ENCODE measurements around the gene ATP5MK. TPM values are rescaled to one million over a fixed set of nuclear protein-coding genes. Genes with fewer than 3 reads are reported as not detected.

Gene ATP5MK
- 71.9 and 103 TPM in 2 replicates for total RNA-seq

GRCh38 chr10:103396067-103396788, at the start of gene ATP5MK, which contains the start of gene PDCD11:
TSS of gene ATP5MK (minus strand) at chr10:103396475. CDS start at chr10:103392457, 4,018 bp downstream.
TSS of gene PDCD11 (plus strand) at chr10:103396626. CDS start at chr10:103398427, 1,801 bp downstream.

GRCh38 chr10:103367782-103368518, 28.3 kb downstream of the ATP5MK start, which contains the start of gene TAF5:
TSS of gene TAF5 (plus strand) at chr10:103367976. CDS start at chr10:103367990, 14 bp downstream.

GRCh38 chr10:103350517-103351260, 45.6 kb downstream of the ATP5MK start, which contains the start of gene PCGF6:
TSS of gene PCGF6 (minus strand) at chr10:103351140. CDS start at chr10:103351066, 74 bp downstream.

Other genes with a start within 250 kb of the ATP5MK start
- gene NT5C2, start 203.2 kb downstream of the ATP5MK start, total RNA-seq = 69.8 and 71.2 TPM in 2 replicates
- 0.07 TPM in 1 of 2 replicates, not detected in the other for gene RPEL1, start 150.6 kb downstream of the ATP5MK start, total RNA-seq
- gene INA, start 119.3 kb downstream of the ATP5MK start, total RNA-seq = 0.33 and 1.3 TPM in 2 replicates
- 8.3 and 8.5 TPM in 2 replicates for gene PCGF6, start 45.3 kb downstream of the ATP5MK start, total RNA-seq
- gene TAF5, start 28.5 kb downstream of the ATP5MK start, total RNA-seq = 3.2 and 4.5 TPM in 2 replicates
- gene PDCD11, start 151 bp upstream of the ATP5MK start, total RNA-seq = 28.0 and 47.1 TPM in 2 replicates
- gene CALHM2, start 55.9 kb upstream of the ATP5MK start, total RNA-seq = 22.6 and 39.7 TPM in 2 replicates
- gene CALHM1, start 62.4 kb upstream of the ATP5MK start, total RNA-seq = not detected in 2 replicates
- gene CALHM3, start 82.8 kb upstream of the ATP5MK start, total RNA-seq = not detected in 2 replicates
- gene NEURL1, start 97.2 kb upstream of the ATP5MK start, total RNA-seq = under 0.01 and 0.63 TPM in 2 replicates